Liver (tissue), 9 donors: Measurements from ENCODE around the gene RAB3C. TPM values are rescaled to one million over a fixed set of nuclear protein-coding genes. Genes with fewer than 3 reads are reported as not detected.

Experiments used
- DNase-seq: peaks from one replicate; pipeline ENCODE4 v3.0.0-alpha.2; 2017; ENCODE audit warnings: low spot score
- H3K27ac ChIP-seq, 2 donors: one replicate each; pipeline ENCODE4 v1.7.0; 2013; ENCODE audit warnings: inconsistent platforms in 2 of 2, low read length in 2 of 2, control low read depth in 1 of 2, low read depth in 1 of 2, mild to moderate bottlenecking in 1 of 2
- H3K27me3 ChIP-seq, 4 donors: one replicate each; pipeline versions ENCODE4 v1.6.1 to v1.7.0; 2013; ENCODE audit warnings: low read length in 3 of 4, inconsistent platforms in 1 of 4, mild to moderate bottlenecking in 1 of 4, moderate library complexity in 1 of 4; ENCODE audit not compliant: control insufficient read depth in 4 of 4, insufficient read depth in 4 of 4
- H3K36me3 ChIP-seq, 4 donors: one replicate each; pipeline versions ENCODE4 v1.6.1 to v1.7.0; 2013; ENCODE audit warnings: low read length in 3 of 4, mild to moderate bottlenecking in 3 of 4, low read depth in 1 of 4, moderate library complexity in 1 of 4; ENCODE audit not compliant: control insufficient read depth in 4 of 4, insufficient read depth in 3 of 4
- H3K4me1 ChIP-seq, 4 donors: one replicate each; pipeline versions ENCODE4 v1.6.1 to v1.7.0; 2013; ENCODE audit warnings: low read length in 3 of 4, mild to moderate bottlenecking in 3 of 4, moderate library complexity in 1 of 4; ENCODE audit not compliant: control insufficient read depth in 4 of 4, insufficient read depth in 4 of 4
- H3K4me3 ChIP-seq, 3 donors: one replicate each; pipeline versions ENCODE4 v1.6.1 to v1.7.0; 2013; ENCODE audit warnings: low read length in 3 of 3, control low read depth in 1 of 3, low read depth in 1 of 3, mild to moderate bottlenecking in 1 of 3
- H3K9ac ChIP-seq, 2 donors: one replicate each; pipeline ENCODE4 v1.7.0; 2013; ENCODE audit warnings: low read length in 2 of 2, mild to moderate bottlenecking in 2 of 2, moderate library complexity in 2 of 2, control low read depth in 1 of 2, low read depth in 1 of 2
- H3K9me3 ChIP-seq, 4 donors: one replicate each; pipeline versions ENCODE4 v1.6.1 to v1.7.0; 2013; ENCODE audit warnings: low read length in 3 of 4; ENCODE audit not compliant: control insufficient read depth in 4 of 4
- EGR1 ChIP-seq, 2 donors: IDR thresholded peaks; 2 replicates each; pipeline ENCODE4 v1.6.1; 2016 to 2018; ENCODE audit warnings: antibody characterized with exemption in 2 of 2, low read depth in 2 of 2
- FOXA1 ChIP-seq: IDR thresholded peaks from 2 replicates; pipeline ENCODE4 v1.6.1; 2016; ENCODE audit warnings: antibody characterized with exemption
- FOXA2 ChIP-seq: IDR thresholded peaks from 2 replicates; pipeline ENCODE4 v1.6.1; 2016; ENCODE audit warnings: antibody characterized with exemption
- GABPA ChIP-seq, 2 donors: IDR thresholded peaks in 1 of 2; conservative IDR thresholded peaks in 1 of 2; 2 replicates each; pipeline ENCODE4 v1.6.1; 2016; ENCODE audit warnings: antibody characterized with exemption in 2 of 2, mild to moderate bottlenecking in 1 of 2, moderate library complexity in 1 of 2
- HNF4A ChIP-seq, 2 donors: conservative IDR thresholded peaks; 2 replicates each; pipeline ENCODE4 v1.6.1; 2016; ENCODE audit warnings: antibody characterized with exemption in 2 of 2, mild to moderate bottlenecking in 2 of 2
- HNF4G ChIP-seq: IDR thresholded peaks from 2 replicates; pipeline ENCODE4 v1.6.1; 2016; ENCODE audit warnings: antibody characterized with exemption
- JUND ChIP-seq, 2 donors: IDR thresholded peaks; 2 replicates each; pipeline ENCODE4 v1.6.1; 2016; ENCODE audit warnings: antibody characterized with exemption in 2 of 2
- MAX ChIP-seq: IDR thresholded peaks from 2 replicates; pipeline ENCODE4 v1.6.1; 2016; ENCODE audit warnings: antibody characterized with exemption
- NR2F2 ChIP-seq: IDR thresholded peaks from 2 replicates; pipeline ENCODE4 v1.6.1; 2016; ENCODE audit warnings: antibody characterized with exemption
- RAD21 ChIP-seq, 2 donors: IDR thresholded peaks; 2 replicates each; pipeline ENCODE4 v1.6.1; 2016; ENCODE audit warnings: antibody characterized with exemption in 2 of 2, mild to moderate bottlenecking in 2 of 2
- RXRA ChIP-seq, 2 donors: IDR thresholded peaks; 2 replicates each; pipeline ENCODE4 v1.6.1; 2017 to 2018; ENCODE audit warnings: antibody characterized with exemption in 2 of 2, mild to moderate bottlenecking in 1 of 2
- SP1 ChIP-seq: IDR thresholded peaks from 2 replicates; pipeline ENCODE4 v1.6.1; 2018; ENCODE audit warnings: antibody characterized with exemption, mild to moderate bottlenecking
- TAF1 ChIP-seq: conservative IDR thresholded peaks from 2 replicates; pipeline ENCODE4 v1.6.1; 2016; ENCODE audit warnings: antibody characterized with exemption, mild to moderate bottlenecking
- YY1 ChIP-seq: IDR thresholded peaks from 2 replicates; pipeline ENCODE4 v1.6.1; 2016; ENCODE audit warnings: antibody characterized with exemption, mild to moderate bottlenecking
- WGBS: extraction: QIAGEN DNeasy Blood & Tissue Kit; methylation state at CpG from one replicate; pipeline ENCODE4 v1.1.7; 2013; 5-methylcytosine and 5-hydroxymethylcytosine counted together
- polyA plus RNA-seq, 2 donors: library from polyadenylated mRNA; stranded (reverse) in 1 of 2; unstranded in 1 of 2; fragments of 200-250 nt in 1 of 2; fragments of >200 nt in 1 of 2; fragmentation: Nextera tagmentation in 1 of 2; extraction: Ambion mirVana in 1 of 2; gene quantifications; one replicate each; pipeline versions ENCODE4 v1.2.1 to v1.2.3, GENCODE V29; 2013 to 2015
- total RNA-seq, 2 donors: library from RNA; depleted of rRNA; stranded (reverse); fragments of >200 nt; gene quantifications; one replicate each; pipeline ENCODE4 v1.2.3, GENCODE V29; 2014
- TF ChIP-seq, protein P1 (sequence below): IDR thresholded peaks from 2 replicates; pipeline ENCODE4 v1.6.1; 2016; ENCODE audit warnings: antibody characterized with exemption
- TF ChIP-seq, protein P2 (sequence below): IDR thresholded peaks from 2 replicates; pipeline ENCODE4 v1.6.1; 2016; ENCODE audit warnings: antibody characterized with exemption
- TF ChIP-seq, protein P3 (sequence below): fragments of 150-350 bp; IDR thresholded peaks from 2 replicates; pipeline ENCODE4 v1.5.1; 2017; ENCODE audit warnings: improper control_type of control experiment, low read depth, low read length; ENCODE audit not compliant: missing input control
- donor health status: healthy.
- donor health status: healthy.
- donor health status: healthy.
- donor health status: healthy.
- donor health status: healthy.

The RAB3C gene
- total and polyA plus RNA-seq, 4 donors: 0.72 to 4.6 (median 1.3) TPM

- no peak overlapping the region for H3K27ac ChIP-seq
- H3K9ac ChIP-seq: no peak overlapping the region
- DNase-seq: no peak
- no peaks in the 10 kb centered on the region for H3K27me3 ChIP-seq
- H3K9me3 ChIP-seq: no peaks in the 10 kb centered on the region
- H3K36me3 ChIP-seq: no peaks in the 10 kb centered on the region
- H3K4me1 ChIP-seq: no peaks in the 10 kb centered on the region
- TF ChIP-seq, protein P1, sequence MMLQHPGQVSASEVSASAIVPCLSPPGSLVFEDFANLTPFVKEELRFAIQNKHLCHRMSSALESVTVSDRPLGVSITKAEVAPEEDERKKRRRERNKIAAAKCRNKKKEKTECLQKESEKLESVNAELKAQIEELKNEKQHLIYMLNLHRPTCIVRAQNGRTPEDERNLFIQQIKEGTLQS: no peak
- TF ChIP-seq HNF4G (no peak), RAD21 (IDR thresholded peaks at IDR 0.05) (no peak), HNF4A (conservative IDR thresholded peaks at IDR 0.05) (no peak)
- 59% methylated on average over 2 of the region's 2 CpGs for WGBS
- no peak overlapping the region for H3K4me3 ChIP-seq
These were observed 87.7 kb downstream of the RAB3C start for GRCh38 chr5:58670582-58670981.

GRCh38 chr5:58671155-58671554 is 88.3 kb downstream of the RAB3C start:
- Histone ChIP-seq H3K4me1 (no peaks in the 10 kb centered on the region), H3K9me3 (no peaks in the 10 kb centered on the region), H3K27me3 (no peaks in the 10 kb centered on the region), H3K27ac (no peak overlapping the region), H3K36me3 (no peaks in the 10 kb centered on the region), H3K9ac (no peak overlapping the region), H3K4me3 (no peak overlapping the region)
- WGBS: 71% methylated on average over 4 of the region's 4 CpGs
- no peak for TF ChIP-seq FOXA2
- TF ChIP-seq, protein P1: no peak
- TF ChIP-seq NR2F2: no peak
- TF ChIP-seq JUND (IDR thresholded peaks at IDR 0.05): no peak
- TF ChIP-seq, protein P2, sequence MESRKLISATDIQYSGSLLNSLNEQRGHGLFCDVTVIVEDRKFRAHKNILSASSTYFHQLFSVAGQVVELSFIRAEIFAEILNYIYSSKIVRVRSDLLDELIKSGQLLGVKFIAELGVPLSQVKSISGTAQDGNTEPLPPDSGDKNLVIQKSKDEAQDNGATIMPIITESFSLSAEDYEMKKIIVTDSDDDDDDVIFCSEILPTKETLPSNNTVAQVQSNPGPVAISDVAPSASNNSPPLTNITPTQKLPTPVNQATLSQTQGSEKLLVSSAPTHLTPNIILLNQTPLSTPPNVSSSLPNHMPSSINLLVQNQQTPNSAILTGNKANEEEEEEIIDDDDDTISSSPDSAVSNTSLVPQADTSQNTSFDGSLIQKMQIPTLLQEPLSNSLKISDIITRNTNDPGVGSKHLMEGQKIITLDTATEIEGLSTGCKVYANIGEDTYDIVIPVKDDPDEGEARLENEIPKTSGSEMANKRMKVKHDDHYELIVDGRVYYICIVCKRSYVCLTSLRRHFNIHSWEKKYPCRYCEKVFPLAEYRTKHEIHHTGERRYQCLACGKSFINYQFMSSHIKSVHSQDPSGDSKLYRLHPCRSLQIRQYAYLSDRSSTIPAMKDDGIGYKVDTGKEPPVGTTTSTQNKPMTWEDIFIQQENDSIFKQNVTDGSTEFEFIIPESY: no peak
- TF ChIP-seq SP1: no peak
- TF ChIP-seq GABPA (IDR thresholded peaks at IDR 0.05 in 1 of 2, conservative IDR thresholded peaks at IDR 0.05 in 1 of 2): no peak
- no peak for TF ChIP-seq RXRA (IDR thresholded peaks at IDR 0.05)
- TF ChIP-seq, protein P3, sequence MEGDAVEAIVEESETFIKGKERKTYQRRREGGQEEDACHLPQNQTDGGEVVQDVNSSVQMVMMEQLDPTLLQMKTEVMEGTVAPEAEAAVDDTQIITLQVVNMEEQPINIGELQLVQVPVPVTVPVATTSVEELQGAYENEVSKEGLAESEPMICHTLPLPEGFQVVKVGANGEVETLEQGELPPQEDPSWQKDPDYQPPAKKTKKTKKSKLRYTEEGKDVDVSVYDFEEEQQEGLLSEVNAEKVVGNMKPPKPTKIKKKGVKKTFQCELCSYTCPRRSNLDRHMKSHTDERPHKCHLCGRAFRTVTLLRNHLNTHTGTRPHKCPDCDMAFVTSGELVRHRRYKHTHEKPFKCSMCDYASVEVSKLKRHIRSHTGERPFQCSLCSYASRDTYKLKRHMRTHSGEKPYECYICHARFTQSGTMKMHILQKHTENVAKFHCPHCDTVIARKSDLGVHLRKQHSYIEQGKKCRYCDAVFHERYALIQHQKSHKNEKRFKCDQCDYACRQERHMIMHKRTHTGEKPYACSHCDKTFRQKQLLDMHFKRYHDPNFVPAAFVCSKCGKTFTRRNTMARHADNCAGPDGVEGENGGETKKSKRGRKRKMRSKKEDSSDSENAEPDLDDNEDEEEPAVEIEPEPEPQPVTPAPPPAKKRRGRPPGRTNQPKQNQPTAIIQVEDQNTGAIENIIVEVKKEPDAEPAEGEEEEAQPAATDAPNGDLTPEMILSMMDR: no peak
- TF ChIP-seq TAF1: no peak
- TF ChIP-seq YY1: no peak
- no peak for TF ChIP-seq RAD21 (IDR thresholded peaks at IDR 0.05)
- no peak for TF ChIP-seq FOXA1
- no peak for TF ChIP-seq MAX
- TF ChIP-seq HNF4G: no peak
- TF ChIP-seq EGR1 (IDR thresholded peaks at IDR 0.05; ENCODE audit: low read depth in 2 of 2): no peak
- no peak for DNase-seq
